ENCODE measurements around the gene ABHD16B. TPM values are rescaled to one million over a fixed set of nuclear protein-coding genes. Genes with fewer than 3 reads are reported as not detected.

ABHD16B gene
- total and polyA plus RNA-seq, 2 experiments from 2014 or later: not detected

GRCh38 chr20:63895952-63896263 is 34.6 kb downstream of the ABHD16B start:
- Mint-ChIP-seq H3K4me1 (peaks cover 16% of the 10 kb centered on the region), H3K9me3 (no peaks in the 10 kb centered on the region), H3K27ac (peak overlapping the region; percentile 40; the same call in 1 of the 2 replicates), H3K27me3 (ENCODE audit: insufficient read depth, low read depth, poor library complexity) (peaks cover 14% of the 10 kb centered on the region), H3K36me3 (ENCODE audit: low read depth) (peaks cover 7% of the 10 kb centered on the region; the same call in 2 of the 3 replicates), H3K4me3 (peak overlapping the region; percentile 86)
- H3K79me2 ChIP-seq (replicated peaks; ENCODE audit: insufficient read depth): peaks cover 50% of the 10 kb centered on the region
- TF ChIP-seq CREB1 (CRISPR knock-in tag; IDR thresholded peaks at IDR 0.05; ENCODE audit: low read depth) (no peak), ZNF462 (CRISPR knock-in tag; IDR thresholded peaks at IDR 0.05) (no peak), EZH2phosphoT487 (IDR thresholded peaks at IDR 0.05; ENCODE audit: unreplicated experiment) (no peak), ZNF331 (CRISPR knock-in tag; IDR thresholded peaks at IDR 0.05; ENCODE audit: low read depth) (no peak), EZH2 (IDR thresholded peaks at IDR 0.05; ENCODE audit: low read depth, unreplicated experiment) (no peak)
- H3K27me3 ChIP-seq (ENCODE audit: insufficient read depth): no peaks in the 10 kb centered on the region
- no peak overlapping the region; the same call in 1 of the 2 replicates for H2AFZ ChIP-seq
- peaks cover 8% of the 10 kb centered on the region; the same call in 1 of the 2 replicates for H3K4me1 ChIP-seq (ENCODE audit: insufficient read depth)
- peaks cover 18% of the 10 kb centered on the region for H3F3A ChIP-seq (replicated peaks; ENCODE audit: low read depth)
- H3K36me3 ChIP-seq (ENCODE audit: insufficient read depth): no peaks in the 10 kb centered on the region; the same call in 1 of the 2 replicates
- H3K27ac ChIP-seq (ENCODE audit: low read depth): no peak overlapping the region
- peak overlapping the region; percentile 66 for H3K4me3 ChIP-seq
- H3K9me2 ChIP-seq (ENCODE audit: insufficient read depth): no peaks in the 10 kb centered on the region
- DNase-seq (ENCODE audit: low spot score) (no peak), ATAC-seq (no peak)
- peak overlapping the region; percentile 81 for H3K4me2 ChIP-seq
- H4K20me1 ChIP-seq (replicated peaks; ENCODE audit: insufficient read depth): peaks cover 22% of the 10 kb centered on the region
